AG04450 (cell line): ENCODE measurements around the gene ZFYVE26. TPM values are rescaled to one million over a fixed set of nuclear protein-coding genes. Genes with fewer than 3 reads are reported as not detected.

Experiments
- CTCF ChIA-PET: fragments of 300-600, 350-600 bp; formaldehyde crosslinking; extraction: SDS; loops from one replicate; lab custom pipeline; 2022; ENCODE audit warnings: antibody characterized with exemption, inconsistent platforms; lab: Charles Lee
- POLR2A ChIA-PET: fragments of 350-600 bp; formaldehyde crosslinking; extraction: SDS; loops from one replicate; lab custom pipeline; 2021; ENCODE audit warnings: antibody characterized with exemption, inconsistent platforms; lab: Yijun Ruan, JAX
- DNase-seq: peaks from one replicate; pipeline ENCODE4 v3.0.0-alpha.2; 2011; ENCODE audit warnings: low read depth, low spot score
- H3K27ac ChIP-seq: one replicate; pipeline ENCODE4 v1.5.1; 2012; ENCODE audit warnings: low read depth, low read length, control low read depth
- H3K27me3 ChIP-seq: one replicate; pipeline ENCODE4 v1.6.0; 2012; ENCODE audit warnings: low read length; ENCODE audit not compliant: control insufficient read depth, insufficient read depth
- H3K4me3 ChIP-seq: 2 replicates; pipeline ENCODE4 v1.5.1; 2011; ENCODE audit warnings: mild to moderate bottlenecking, low read depth, low read length, control low read depth
- H3K9me3 ChIP-seq: 2 replicates; pipeline ENCODE4 v1.5.1; 2012; ENCODE audit warnings: low read length; ENCODE audit not compliant: control insufficient read depth, insufficient read depth
- polyA plus RNA-seq: library from polyadenylated mRNA; depleted of rRNA; stranded (reverse); fragments of >200 nt; gene quantifications from 2 replicates; pipeline ENCODE4 v1.2.3, GENCODE V29; 2011
- TF ChIP-seq, protein P1 (sequence below): IDR thresholded peaks from 2 replicates; pipeline ENCODE4 v1.5.1; 2011; ENCODE audit warnings: low read depth, low read length, control low read depth, inconsistent platforms

The ZFYVE26 gene
- polyA plus RNA-seq, 1 experiment, result 18.4 TPM

DNA sequence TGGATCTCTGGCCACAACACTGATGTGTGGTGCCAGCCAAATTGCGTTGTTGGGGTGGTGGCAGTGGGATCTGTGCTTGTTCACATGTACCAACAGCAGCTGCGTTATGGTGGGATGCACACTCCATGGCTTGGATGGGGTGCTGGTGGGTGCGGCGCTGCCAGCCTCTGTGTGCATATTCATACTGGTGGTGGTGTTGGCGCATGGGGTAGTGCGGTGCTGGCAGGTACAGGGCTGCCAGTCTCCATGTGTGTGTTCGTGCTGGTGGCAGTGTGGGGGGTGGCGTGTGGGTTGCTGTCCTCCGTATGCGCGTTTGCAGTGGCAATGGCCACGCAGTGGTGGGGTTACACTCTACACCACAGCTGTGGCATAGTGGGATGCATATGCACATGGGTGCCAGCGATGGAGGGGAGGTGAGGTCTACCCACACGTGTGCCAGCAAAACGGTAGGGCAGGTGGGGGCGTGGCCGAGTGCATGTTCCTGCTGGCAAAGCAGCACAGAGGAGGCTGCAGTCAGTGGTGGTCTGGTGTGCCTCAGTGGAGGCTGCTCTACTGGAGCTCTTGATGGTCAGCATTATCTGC lies 29.7 kb upstream of the ZFYVE26 start:
- H3K4me3 ChIP-seq, result no peak overlapping the region
- TF ChIP-seq, protein P1, sequence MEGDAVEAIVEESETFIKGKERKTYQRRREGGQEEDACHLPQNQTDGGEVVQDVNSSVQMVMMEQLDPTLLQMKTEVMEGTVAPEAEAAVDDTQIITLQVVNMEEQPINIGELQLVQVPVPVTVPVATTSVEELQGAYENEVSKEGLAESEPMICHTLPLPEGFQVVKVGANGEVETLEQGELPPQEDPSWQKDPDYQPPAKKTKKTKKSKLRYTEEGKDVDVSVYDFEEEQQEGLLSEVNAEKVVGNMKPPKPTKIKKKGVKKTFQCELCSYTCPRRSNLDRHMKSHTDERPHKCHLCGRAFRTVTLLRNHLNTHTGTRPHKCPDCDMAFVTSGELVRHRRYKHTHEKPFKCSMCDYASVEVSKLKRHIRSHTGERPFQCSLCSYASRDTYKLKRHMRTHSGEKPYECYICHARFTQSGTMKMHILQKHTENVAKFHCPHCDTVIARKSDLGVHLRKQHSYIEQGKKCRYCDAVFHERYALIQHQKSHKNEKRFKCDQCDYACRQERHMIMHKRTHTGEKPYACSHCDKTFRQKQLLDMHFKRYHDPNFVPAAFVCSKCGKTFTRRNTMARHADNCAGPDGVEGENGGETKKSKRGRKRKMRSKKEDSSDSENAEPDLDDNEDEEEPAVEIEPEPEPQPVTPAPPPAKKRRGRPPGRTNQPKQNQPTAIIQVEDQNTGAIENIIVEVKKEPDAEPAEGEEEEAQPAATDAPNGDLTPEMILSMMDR, result no peak
- no peak overlapping the region for H3K27ac ChIP-seq
- CTCF ChIA-PET, result no interaction called here
- peaks cover 5% of the 10 kb centered on the region; the same call in 1 of the 2 replicates for H3K9me3 ChIP-seq
- POLR2A ChIA-PET, result no interaction called here
- DNase-seq, result no peak
- no peaks in the 10 kb centered on the region for H3K27me3 ChIP-seq

DNA sequence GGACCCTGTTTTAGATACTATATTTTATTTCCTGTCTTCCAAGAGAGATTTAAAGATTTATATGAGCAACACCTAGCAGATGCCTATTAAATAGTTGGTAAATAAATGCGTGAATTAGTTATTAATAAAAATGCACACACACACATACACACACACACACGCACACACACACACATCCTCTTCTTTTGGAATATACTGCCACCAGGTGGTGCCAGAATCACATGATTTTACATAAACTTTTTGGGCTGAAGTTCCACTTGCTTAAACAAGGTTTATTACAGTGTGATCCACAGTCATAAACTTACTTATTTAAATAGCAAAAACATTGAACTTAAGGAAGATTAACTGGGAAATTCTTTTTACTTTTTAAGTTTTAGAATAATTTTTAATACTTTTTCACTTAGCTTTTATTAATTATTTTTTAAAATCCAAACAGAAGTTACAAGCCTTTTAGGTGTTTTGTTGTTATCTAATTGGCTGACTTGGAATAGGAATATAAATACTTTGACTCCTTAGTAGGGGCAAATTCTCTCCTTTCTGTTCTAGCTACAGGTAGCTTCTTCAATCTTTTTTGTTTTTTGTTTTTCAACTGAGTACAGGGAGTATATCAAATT lies 20.7 kb upstream of the ZFYVE26 start:
- POLR2A ChIA-PET, result no interaction called here
- CTCF ChIA-PET, result interaction anchor here (0.7 to 3.1 kb wide), 12 partner anchors 11 to 1007 kb away, joined by 3 to 29 read pairs (median 4); no protein-coding TSS in a partner anchor

DNA sequence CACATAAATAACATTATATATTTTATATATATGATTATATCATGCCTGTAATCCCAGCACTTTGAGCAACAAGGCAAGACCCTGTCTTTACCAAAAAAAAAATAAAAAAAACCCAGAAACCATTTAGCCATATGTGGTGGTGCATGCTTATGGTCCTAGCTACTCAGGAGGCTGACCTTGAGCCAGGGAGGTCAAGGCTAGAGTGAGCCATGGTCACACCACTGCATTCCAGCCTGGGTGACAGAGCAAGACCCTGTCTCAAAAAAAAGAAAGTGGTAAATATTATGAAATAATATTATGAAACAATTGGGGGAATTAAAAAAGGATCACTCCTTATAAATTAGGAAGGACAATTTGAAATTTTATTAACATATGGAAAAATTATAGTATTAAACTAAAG lies 19.2 kb upstream of the ZFYVE26 start:
- no peaks in the 10 kb centered on the region for H3K9me3 ChIP-seq
- H3K27ac ChIP-seq, result no peak overlapping the region
- TF ChIP-seq, protein P1, result no peak
- POLR2A ChIA-PET, result no interaction called here
- H3K27me3 ChIP-seq, result no peaks in the 10 kb centered on the region
- DNase-seq, result no peak
- no peak overlapping the region for H3K4me3 ChIP-seq
- CTCF ChIA-PET, result interaction anchor here (0.7 to 1.9 kb wide), 5 partner anchors 40 to 1008 kb away, joined by 3 to 5 read pairs (median 4); no protein-coding TSS in a partner anchor

More for the DNA sequence above, 20.7 kb upstream of the ZFYVE26 start:
- H3K9me3 ChIP-seq, result no peaks in the 10 kb centered on the region
- no peak overlapping the region for H3K4me3 ChIP-seq
- no peaks in the 10 kb centered on the region for H3K27me3 ChIP-seq
- DNase-seq, result peak; percentile 61
- TF ChIP-seq, protein P1, result peak; percentile 76
- H3K27ac ChIP-seq, result no peak overlapping the region

DNA sequence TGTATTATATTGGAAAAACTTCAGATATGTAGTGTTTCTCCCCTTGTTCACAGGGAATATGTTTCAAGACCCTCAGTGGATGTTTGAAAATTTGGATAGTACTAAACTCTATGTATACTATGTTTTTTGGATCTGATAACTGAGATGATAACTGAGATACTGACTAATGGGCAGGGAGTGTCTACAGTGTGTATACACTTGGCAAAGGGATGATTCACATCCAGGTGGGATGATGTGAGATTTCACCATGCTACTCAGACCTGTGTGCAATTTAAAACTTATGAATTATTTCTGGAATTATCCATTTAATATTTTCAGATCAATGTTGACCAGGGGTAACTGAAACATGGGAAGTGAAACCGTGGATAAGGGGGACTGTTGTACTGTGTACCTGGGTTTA lies 17.0 kb upstream of the ZFYVE26 start:
- Histone ChIP-seq H3K27me3 (no peaks in the 10 kb centered on the region), H3K27ac (no peak overlapping the region), H3K9me3 (no peaks in the 10 kb centered on the region), H3K4me3 (no peak overlapping the region)
- TF ChIP-seq, protein P1, result no peak
- ChIA-PET POLR2A (no interaction called here), CTCF (no interaction called here)
- DNase-seq, result no peak

DNA sequence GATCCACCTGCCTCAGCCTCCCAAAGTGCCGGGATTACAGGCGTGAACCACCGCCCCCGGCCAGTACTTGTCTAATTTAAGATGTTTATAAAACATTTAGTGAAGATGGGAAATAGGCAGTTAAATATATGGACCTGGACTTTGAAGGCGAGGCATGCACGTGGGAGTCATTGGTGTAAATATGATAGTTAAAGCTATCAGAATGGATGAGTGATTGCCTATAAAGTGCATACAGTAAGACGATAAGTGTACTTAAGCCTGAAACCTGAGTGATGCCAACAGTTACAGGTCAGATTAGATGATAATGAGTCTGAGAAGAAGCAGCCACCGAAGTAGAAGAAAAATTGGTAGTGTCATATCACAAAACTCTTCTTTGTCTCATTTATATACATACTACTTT lies 14.7 kb upstream of the ZFYVE26 start:
- H3K27me3 ChIP-seq, result no peaks in the 10 kb centered on the region
- H3K9me3 ChIP-seq, result no peaks in the 10 kb centered on the region
- H3K4me3 ChIP-seq, result no peak overlapping the region
- DNase-seq, result no peak
- ChIA-PET POLR2A (interaction anchor here (0.6 kb wide), 1 partner anchor 31 kb away, joined by 4 read pairs; no protein-coding TSS in a partner anchor), CTCF (no interaction called here)
- TF ChIP-seq, protein P1, result no peak
- no peak overlapping the region for H3K27ac ChIP-seq
